Esophagus squamous epithelium (tissue), 4 donors: ENCODE data around the gene FZD4.

Source experiments
- POLR2A ChIP-seq, 4 donors: fragments of 450-650 bp; IDR thresholded peaks; one replicate each; pipeline ENCODE4 v1.6.1; 2017; ENCODE audit warnings: antibody characterized with exemption in 4 of 4, mild to moderate bottlenecking in 4 of 4, moderate library complexity in 3 of 4
- TF ChIP-seq, protein P1 (sequence below), 6 experiments: fragments of 450-650 bp in 4 of 6; fragments of 200-600 bp in 2 of 6; sonication (generic) in 2 of 6; IDR thresholded peaks; one replicate each; pipeline ENCODE4 v1.5.1; 2016 to 2019; ENCODE audit warnings: antibody characterized with exemption in 6 of 6, mild to moderate bottlenecking in 4 of 6, moderate library complexity in 4 of 6

DNA sequence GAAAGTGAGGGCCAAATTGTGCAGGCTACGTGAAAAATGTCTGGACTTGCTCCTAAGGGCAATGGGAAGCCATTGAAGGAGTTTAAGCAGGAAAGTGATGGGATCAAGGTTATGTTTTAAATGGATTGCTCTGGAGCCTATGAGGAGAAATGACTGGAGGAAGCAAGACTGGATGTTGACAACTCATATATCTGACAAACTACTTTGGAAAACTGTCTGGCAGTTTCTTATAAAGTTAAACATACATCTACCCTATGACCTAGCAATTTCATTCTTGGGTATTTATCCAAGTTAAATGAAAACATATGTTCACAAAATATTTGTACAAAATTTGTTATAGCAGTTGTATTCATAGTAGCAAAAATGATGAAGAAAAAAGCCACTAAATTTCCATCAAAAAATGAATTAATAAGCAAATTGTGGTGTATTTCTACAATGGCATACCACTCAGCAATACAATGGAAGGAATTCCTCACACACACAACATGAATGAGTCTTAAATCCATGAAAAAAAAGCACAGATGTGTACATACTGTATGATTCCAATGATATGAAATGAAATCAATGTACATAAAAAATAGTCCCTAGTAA, 24.1 kb downstream of the FZD4 start:
- TF ChIP-seq, protein P1, sequence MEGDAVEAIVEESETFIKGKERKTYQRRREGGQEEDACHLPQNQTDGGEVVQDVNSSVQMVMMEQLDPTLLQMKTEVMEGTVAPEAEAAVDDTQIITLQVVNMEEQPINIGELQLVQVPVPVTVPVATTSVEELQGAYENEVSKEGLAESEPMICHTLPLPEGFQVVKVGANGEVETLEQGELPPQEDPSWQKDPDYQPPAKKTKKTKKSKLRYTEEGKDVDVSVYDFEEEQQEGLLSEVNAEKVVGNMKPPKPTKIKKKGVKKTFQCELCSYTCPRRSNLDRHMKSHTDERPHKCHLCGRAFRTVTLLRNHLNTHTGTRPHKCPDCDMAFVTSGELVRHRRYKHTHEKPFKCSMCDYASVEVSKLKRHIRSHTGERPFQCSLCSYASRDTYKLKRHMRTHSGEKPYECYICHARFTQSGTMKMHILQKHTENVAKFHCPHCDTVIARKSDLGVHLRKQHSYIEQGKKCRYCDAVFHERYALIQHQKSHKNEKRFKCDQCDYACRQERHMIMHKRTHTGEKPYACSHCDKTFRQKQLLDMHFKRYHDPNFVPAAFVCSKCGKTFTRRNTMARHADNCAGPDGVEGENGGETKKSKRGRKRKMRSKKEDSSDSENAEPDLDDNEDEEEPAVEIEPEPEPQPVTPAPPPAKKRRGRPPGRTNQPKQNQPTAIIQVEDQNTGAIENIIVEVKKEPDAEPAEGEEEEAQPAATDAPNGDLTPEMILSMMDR (IDR thresholded peaks at IDR 0.05): no peak
- TF ChIP-seq POLR2A (IDR thresholded peaks at IDR 0.05): no peak
